ENCODE results near the gene SLC16A12.

Gene SLC16A12

DNA sequence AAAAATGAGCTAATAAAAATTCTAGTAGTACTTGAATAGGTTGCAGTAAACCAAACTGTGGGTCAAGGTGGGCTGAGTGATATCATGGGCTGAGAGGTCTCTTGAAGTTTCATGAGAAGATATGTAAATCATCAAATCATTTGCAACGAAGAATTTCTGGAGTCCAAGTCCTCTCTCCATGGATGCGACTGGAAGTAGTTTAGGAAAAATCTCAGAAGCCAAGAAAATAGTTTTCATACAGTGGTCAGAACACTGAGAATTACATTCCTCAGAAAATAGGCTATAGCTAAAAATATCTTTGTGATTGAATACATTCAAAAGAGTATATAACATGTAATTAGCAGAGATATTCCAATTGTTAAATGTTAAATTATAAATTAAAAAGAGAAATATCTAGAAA, 146.6 kb downstream of the SLC16A12 start:
- DNase-seq = no peak

- DNase-seq = no peak
These were observed 150.7 kb downstream of the SLC16A12 start for GRCh38 chr10:89384474-89385340.

- DNase-seq = no peak
These were observed 152.6 kb downstream of the SLC16A12 start for GRCh38 chr10:89382757-89383156.
